Fibroblast of lung (primary cell): ENCODE measurements around the gene RARRES2. TPM values are rescaled to one million over a fixed set of nuclear protein-coding genes. Genes with fewer than 3 reads are reported as not detected.

Source experiments
- DNase-seq, 2 donors: peaks; one replicate each; pipeline versions ENCODE4 v3.0.0 to v3.0.0-alpha.2; 2010; ENCODE audit warnings: low read depth in 2 of 2
- H2AFZ ChIP-seq: 2 replicates; pipeline ENCODE4 v1.5.1; 2012; ENCODE audit warnings: low read length, control low read depth, inconsistent platforms
- H3K27ac ChIP-seq: 2 replicates; pipeline ENCODE4 v1.5.1; 2011; ENCODE audit warnings: low read length, control low read depth; ENCODE audit not compliant: insufficient read depth
- H3K27me3 ChIP-seq: 2 replicates; pipeline ENCODE4 v1.5.1; 2011; ENCODE audit warnings: mild to moderate bottlenecking, low read length; ENCODE audit not compliant: control insufficient read depth, insufficient read depth
- H3K36me3 ChIP-seq: 2 replicates; pipeline ENCODE4 v1.5.1; 2011; ENCODE audit warnings: low read length; ENCODE audit not compliant: control insufficient read depth, insufficient read depth
- H3K4me1 ChIP-seq: 2 replicates; pipeline ENCODE4 v1.5.1; 2011; ENCODE audit warnings: low read length; ENCODE audit not compliant: control insufficient read depth, insufficient read depth; ENCODE audit errors: extremely low read depth
- H3K4me2 ChIP-seq: 2 replicates; pipeline ENCODE4 v1.5.1; 2011; ENCODE audit warnings: low read length, control low read depth; ENCODE audit not compliant: insufficient read depth; ENCODE audit errors: extremely low read depth
- H3K4me3 ChIP-seq, 4 experiments: fragments of 200-600 bp in 1 of 4; sonication (generic) in 1 of 4; replicated peaks in 1 of 4; 2 replicates each; pipeline ENCODE4 v1.5.1; 2011 to 2016; ENCODE audit warnings: low read length in 4 of 4, low read depth in 3 of 4, mild to moderate bottlenecking in 3 of 4, control low read depth in 2 of 4, inconsistent platforms in 1 of 4, mixed read lengths in 1 of 4; ENCODE audit not compliant: insufficient read depth in 1 of 4; ENCODE audit errors: control extremely low read depth in 1 of 4
- H3K79me2 ChIP-seq: 2 replicates; pipeline ENCODE4 v1.5.1; 2012; ENCODE audit warnings: mild to moderate bottlenecking, low read length, inconsistent platforms; ENCODE audit not compliant: control insufficient read depth, insufficient read depth
- H3K9ac ChIP-seq: 2 replicates; pipeline ENCODE4 v1.5.1; 2011; ENCODE audit warnings: mild to moderate bottlenecking, low read length, control low read depth; ENCODE audit not compliant: insufficient read depth
- H3K9me3 ChIP-seq: 2 replicates; pipeline ENCODE4 v1.5.1; 2012; ENCODE audit warnings: low read depth, low read length; ENCODE audit not compliant: control insufficient read depth, insufficient read depth
- H4K20me1 ChIP-seq: 2 replicates; pipeline ENCODE4 v1.5.1; 2011; ENCODE audit warnings: low read length; ENCODE audit not compliant: control insufficient read depth, insufficient read depth; ENCODE audit errors: extremely low read depth
- CTCF ChIP-seq, 2 donors: IDR thresholded peaks in 1 of 2; conservative IDR thresholded peaks in 1 of 2; 1 replicate in 1 of 2; 2 replicates in 1 of 2; pipeline ENCODE4 v1.5.1; 2011 to 2012; ENCODE audit warnings: low read length in 2 of 2, control low read depth in 1 of 2, inconsistent platforms in 1 of 2, low read depth in 1 of 2, mild to moderate bottlenecking in 1 of 2
- EZH2 ChIP-seq: IDR thresholded peaks from 2 replicates; pipeline ENCODE4 v1.5.1; 2012; ENCODE audit warnings: low read length, control low read depth, mild to moderate bottlenecking; ENCODE audit errors: missing control alignments
- polyA plus RNA-seq, 2 donors: library from polyadenylated mRNA; depleted of rRNA in 1 of 2; stranded (reverse) in 1 of 2; unstranded in 1 of 2; fragments of >200 nt; gene quantifications; 2 replicates each; pipeline ENCODE4 v1.2.1, GENCODE V29; 2011 to 2012; ENCODE audit warnings: missing spikeins in 1 of 2
- total RNA-seq: library from RNA; depleted of rRNA; stranded (reverse); fragments of >200 nt; gene quantifications from 2 replicates; pipeline ENCODE4 v1.2.1, GENCODE V29; 2014

The RARRES2 gene
- total and polyA plus RNA-seq, 2 donors (not counting 1 experiment from before 2014, with no cell fraction given) = 65.6 to 67.0 TPM

GRCh38 chr7:150381096-150381495 is 39.7 kb upstream of the RARRES2 start:
- Histone ChIP-seq H3K4me3 (no peak overlapping the region), H3K9ac (no peak overlapping the region), H3K4me1 (peaks cover 7% of the 10 kb centered on the region), H3K36me3 (no peaks in the 10 kb centered on the region), H3K9me3 (no peaks in the 10 kb centered on the region), H3K79me2 (peaks cover 5% of the 10 kb centered on the region), H3K27ac (no peak overlapping the region), H3K4me2 (no peak overlapping the region), H4K20me1 (no peaks in the 10 kb centered on the region), H3K27me3 (no peaks in the 10 kb centered on the region), H2AFZ (no peak overlapping the region)
- TF ChIP-seq CTCF (conservative IDR thresholded peaks at IDR 0.05 in 1 of 2, IDR thresholded peaks at IDR 0.05 in 1 of 2; ENCODE audit: low read depth in 1 of 2, low read length in 2 of 2) (no peak), EZH2 (no peak)
- no peak for DNase-seq

- Histone ChIP-seq H2AFZ (no peak overlapping the region), H3K4me2 (peak overlapping the region; percentile 79), H3K9me3 (no peaks in the 10 kb centered on the region), H3K36me3 (no peaks in the 10 kb centered on the region), H3K27ac (no peak overlapping the region), H4K20me1 (no peaks in the 10 kb centered on the region), H3K4me1 (peaks cover 7% of the 10 kb centered on the region), H3K27me3 (no peaks in the 10 kb centered on the region), H3K9ac (no peak overlapping the region), H3K4me3 (peak overlapping the region in 3 of 4 experiments; percentile 78 to 85 (median 82)), H3K79me2 (peaks cover 5% of the 10 kb centered on the region)
- no peak for TF ChIP-seq CTCF (conservative IDR thresholded peaks at IDR 0.05 in 1 of 2, IDR thresholded peaks at IDR 0.05 in 1 of 2; ENCODE audit: low read depth in 1 of 2, low read length in 2 of 2)
- no peak for TF ChIP-seq EZH2
- DNase-seq = no peak
These were observed 39.0 kb upstream of the RARRES2 start for GRCh38 chr7:150380463-150380862.

GRCh38 chr7:150379441-150380379 is 38.3 kb upstream of the RARRES2 start:
- Histone ChIP-seq H3K27me3 (no peaks in the 10 kb centered on the region), H3K9me3 (no peaks in the 10 kb centered on the region), H2AFZ (peak overlapping the region; percentile 80), H3K36me3 (no peaks in the 10 kb centered on the region), H3K79me2 (peaks cover 5% of the 10 kb centered on the region), H3K9ac (peak overlapping the region; percentile 63), H3K4me2 (peak overlapping the region; percentile 79), H4K20me1 (no peaks in the 10 kb centered on the region), H3K4me3 (peak overlapping the region; percentile 78 to 86 (median 84)), H3K4me1 (peaks cover 7% of the 10 kb centered on the region), H3K27ac (peak overlapping the region; percentile 52)
- DNase-seq = peak in 1 of 2 donors; percentile 21
- TF ChIP-seq EZH2 = no peak
- TF ChIP-seq CTCF (conservative IDR thresholded peaks at IDR 0.05 in 1 of 2, IDR thresholded peaks at IDR 0.05 in 1 of 2; ENCODE audit: low read depth in 1 of 2, low read length in 2 of 2) = no peak
